Activated CD8-positive, alpha-beta memory T cell treated with anti-CD3 and anti-CD28 coated beads, Interleukin-2, amount 50 U/mL, for 24 hours (primary cell): ENCODE measurements around the gene OCEL1.

Experiments
- DNase-seq: peaks from one replicate; pipeline ENCODE4 v3.0.0-alpha.2; 2020; ENCODE audit errors: extremely low read depth

Gene OCEL1

DNA sequence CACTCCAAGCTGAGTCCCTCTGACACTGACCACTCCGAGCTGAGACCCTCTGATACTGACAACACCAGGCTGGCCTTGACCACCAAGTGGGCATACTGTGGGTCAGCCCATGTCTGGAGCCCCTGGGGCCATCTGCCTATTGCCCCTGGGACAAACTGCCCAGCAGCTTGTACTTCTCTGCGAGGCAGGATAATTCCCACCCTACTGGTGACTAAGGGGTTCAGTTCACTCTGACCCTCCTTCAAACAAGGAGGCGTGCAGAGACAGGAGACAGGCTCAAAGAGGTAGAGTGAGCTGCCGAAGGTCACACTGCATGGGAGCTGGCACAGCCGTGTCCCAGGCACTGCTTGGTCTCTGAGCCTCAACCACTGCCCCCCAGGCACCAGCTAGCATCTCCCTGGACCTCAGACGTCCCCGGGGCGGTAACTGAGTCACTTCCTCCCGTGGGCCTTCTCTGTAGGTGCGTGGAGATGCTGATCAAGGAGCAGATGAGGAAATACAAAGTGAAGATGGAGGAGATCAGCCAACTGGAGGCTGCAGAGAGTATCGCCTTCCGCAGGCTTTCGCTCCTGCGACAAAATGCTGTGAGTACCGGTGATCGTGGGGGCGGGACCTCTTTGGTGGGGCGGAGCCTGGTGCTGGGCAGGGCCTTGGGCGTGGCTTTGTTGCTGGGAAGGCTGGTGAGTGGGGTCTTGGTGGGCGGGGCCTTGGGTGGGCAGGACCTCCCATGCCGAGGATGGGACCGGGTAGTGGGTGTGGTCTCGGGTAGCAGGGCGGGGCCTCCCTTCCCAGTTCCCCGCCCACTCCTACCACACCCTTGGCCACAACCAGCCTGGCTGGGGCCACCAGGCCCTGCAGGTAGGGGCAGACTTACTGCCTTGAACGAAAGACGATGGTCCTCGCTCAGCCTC, 16.6 kb upstream of the OCEL1 start:
- no peak for DNase-seq

DNA sequence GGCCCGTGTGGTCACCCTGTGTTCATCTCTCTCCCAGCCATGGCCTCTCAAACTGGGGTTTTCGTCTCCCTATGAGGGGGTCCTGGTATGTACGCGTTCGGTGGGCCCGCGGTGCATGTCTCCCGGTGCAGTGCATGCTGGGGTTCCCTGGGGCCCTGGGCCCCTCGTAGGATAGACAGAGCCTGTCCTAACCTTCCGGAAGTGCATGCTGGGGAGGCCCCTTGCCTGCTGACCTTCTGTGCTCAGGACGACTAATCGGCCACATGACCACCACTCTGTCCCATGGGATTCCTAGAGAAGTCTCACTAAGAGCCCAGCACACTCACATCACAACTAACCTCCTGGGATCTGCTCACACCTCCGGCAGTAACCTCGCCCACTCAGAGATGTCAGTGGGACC, 15.7 kb upstream of the OCEL1 start:
- no peak for DNase-seq

DNA sequence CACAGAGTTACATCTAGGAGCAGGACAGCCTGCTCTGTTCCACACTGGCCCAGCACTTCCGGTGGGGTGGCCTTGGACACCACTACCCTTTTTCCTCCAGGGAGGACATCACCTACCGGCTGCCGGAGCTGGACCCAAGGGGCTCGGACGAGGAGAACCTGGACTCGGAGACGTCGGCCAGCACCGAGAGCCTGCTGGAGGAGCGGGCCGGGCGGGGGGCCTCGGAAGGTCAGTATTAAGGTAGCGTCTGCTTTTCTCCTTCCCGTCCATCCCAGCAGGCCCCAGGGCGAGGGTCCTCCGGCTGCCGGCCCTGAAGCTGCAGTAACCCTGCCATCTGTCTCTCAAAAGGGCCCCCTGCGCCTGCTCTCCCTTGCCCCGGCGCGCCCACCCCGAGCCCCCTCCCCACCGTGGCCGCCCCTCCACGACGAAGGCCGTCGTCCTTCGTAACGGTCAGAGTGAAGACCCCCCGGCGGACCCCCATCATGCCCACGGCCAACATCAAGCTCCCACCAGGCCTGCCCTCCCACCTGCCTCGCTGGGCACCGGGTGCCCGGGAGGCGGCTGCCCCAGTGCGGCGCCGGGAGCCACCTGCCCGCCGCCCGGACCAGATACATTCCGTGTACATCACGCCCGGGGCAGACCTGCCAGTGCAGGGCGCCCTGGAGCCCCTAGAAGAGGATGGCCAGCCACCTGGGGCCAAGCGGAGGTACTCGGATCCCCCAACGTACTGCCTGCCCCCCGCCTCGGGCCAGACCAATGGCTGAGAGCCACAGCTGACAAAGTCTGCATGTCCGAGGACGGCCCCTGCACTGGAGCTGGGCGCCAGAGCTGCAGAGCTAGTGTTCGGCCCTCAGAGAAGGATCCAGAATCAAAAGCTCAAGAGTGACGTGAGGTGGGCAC, 14.2 kb upstream of the OCEL1 start:
- no peak for DNase-seq

DNA sequence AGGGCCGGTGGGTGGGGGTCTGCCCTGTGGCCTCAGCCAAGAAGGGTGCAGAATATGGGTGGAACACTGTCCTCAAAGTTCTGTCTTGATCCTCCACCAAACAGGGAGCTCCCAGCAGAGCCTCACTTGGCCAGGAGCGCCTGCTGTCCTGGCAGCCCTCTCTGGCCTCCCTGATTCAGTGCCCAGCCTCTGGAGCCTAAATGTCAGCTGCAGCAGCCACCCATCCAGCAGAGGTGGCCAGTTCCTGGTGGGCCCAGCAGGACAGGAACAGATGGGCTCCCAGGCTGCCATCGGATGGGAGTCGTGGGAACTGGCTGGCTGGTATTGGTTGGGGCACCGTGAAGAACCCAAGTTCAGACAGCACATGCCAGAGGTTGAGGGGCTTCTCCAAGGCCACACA, 12.7 kb upstream of the OCEL1 start:
- no peak for DNase-seq

DNA sequence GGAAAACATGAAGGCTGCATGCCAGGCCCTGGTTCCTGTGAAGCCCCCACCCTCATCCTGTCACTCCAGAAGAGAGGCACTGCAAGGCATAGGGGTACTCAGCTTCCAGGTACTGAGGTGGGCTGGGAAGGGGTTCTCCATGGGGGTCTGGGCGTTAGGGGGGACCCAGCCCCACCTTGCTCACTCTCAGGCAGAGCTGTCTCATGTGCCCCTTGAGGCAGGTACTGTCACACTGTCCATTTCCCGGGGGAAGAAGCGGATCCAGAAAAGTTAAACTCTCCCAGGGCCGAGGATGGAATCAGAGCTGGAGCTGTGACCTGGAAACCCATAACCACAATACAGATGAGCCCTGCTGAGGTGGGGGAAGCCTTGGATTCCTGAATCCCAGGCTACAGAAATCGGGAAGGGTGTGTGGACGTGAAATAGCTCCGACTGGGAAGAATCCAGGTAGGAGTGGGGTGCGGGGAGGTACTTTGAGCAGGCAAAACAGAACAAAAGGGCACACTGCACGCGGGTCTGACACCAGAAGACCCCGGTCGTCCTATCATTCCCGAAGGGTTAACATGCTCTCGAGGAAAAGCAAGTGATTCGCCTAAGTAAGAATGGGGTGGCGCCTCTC, 11.4 kb upstream of the OCEL1 start:
- no peak for DNase-seq

- peak; percentile 72 for DNase-seq
Measured at GRCh38 chr19:17215127-17215971, 10.7 kb upstream of the OCEL1 start, which contains the start of gene USE1. TSS of gene USE1 (plus strand) at chr19:17215357. CDS start at chr19:17215406, 49 bp downstream.

GRCh38 chr19:17216058-17216670, 9.9 kb upstream of the OCEL1 start:
- DNase-seq = no peak

DNA sequence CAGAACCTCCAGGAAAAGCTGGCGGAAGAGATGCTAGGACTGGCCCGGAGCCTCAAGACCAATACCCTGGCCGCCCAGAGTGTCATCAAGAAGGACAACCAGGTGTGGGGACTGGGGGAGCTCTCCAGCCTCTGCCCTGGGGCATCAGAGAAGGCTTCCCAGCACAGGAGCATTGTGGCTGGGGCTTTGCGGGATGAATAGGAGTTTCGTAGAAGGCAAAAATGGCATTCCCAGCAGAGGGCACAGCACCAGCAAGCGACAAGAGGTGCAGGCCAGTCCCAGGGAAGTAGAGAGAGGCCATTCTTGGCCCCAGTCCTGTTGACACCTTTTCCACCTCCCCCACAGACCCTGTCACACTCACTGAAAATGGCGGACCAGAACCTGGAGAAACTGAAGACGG, 6.7 kb upstream of the OCEL1 start:
- DNase-seq = no peak

GRCh38 chr19:17220207-17220758, 5.7 kb upstream of the OCEL1 start:
- DNase-seq = no peak

DNA sequence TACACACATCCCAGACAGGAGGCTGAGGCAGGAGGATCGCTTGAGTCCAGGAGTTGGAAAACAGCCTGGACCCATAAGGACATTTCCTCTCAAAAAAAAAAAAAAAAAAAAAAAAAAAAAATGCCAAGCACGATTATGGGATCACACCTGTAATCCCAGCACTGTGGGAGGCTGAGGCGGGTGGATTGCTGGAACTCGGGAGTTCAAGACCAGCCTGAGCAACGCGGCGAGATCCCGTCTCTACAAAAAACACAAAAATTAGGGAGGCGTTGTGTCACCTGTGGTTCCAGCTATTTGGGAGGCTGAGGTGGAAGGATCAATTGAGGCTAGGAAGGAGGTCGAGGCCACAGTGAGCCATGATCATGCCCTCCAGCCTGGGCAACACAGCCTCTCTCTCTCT, 973 bp upstream of the OCEL1 start:
- no peak for DNase-seq

DNA sequence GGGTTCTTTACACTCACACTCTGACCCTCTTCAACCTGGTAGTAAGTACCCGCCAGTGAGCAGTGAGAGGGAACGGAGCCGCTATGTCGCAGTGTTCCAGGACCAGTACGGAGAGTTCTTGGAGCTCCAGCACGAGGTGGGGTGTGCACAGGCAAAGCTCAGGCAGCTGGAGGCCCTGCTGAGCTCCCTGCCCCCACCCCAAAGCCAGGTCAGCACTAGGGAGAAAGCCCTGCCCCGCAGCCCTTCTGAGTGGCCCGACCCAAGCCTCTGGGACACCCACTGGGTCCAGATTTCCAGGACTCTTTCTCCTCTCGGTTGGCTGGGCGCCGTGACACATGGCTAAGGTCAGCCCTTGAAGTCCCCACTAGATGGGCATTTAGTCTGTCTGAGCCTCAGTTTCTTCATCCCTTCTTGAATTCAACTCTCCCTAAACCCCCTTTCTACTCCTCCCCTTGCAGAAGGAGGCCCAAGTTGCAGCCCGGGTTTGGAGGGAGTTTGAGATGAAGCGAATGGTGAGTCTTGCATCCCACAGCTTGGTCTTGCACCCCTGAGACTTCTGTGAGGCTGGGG, 1.9 kb downstream of the OCEL1 start:
- no peak for DNase-seq

- DNase-seq = no peak
Measured at GRCh38 chr19:17229890-17230289, 3.9 kb downstream of the OCEL1 start.

GRCh38 chr19:17232258-17232657, 6.2 kb downstream of the OCEL1 start:
- no peak for DNase-seq

- DNase-seq = no peak
Measured at GRCh38 chr19:17234911-17235299, 8.9 kb downstream of the OCEL1 start.

DNA sequence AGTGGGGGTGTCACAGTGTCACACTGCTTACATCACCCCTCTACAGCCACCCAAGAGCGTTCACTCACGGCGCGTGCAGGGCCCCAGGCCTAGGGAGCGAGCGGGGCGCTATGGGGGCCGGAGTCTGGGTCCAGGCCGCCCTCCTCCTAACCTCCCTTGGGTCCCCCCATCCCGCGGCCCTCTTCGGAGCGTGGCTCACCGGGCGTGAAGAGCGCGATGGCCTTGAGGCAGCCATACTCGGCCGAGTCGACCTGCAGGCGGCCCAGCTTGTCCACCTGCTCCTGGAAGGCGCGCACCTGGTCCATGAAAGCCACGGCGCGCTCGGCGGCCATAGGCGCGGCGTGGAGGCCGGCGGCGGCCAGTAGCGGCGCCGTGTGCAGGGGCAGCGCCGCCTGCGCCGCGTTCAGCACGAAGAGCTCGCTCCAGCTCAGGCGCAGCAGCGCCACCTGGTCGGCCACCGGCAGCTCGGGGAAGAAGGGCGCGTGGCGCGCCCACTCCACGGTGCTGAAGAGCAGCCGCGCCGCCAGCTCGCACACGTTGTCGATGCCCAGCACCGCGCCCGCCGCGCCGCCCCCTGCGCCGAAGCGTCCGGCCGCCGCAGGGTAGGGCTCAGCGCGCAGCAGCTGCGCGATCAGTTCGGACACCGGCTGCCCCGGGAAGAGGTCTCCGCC, 9.4 kb downstream of the OCEL1 start:
- DNase-seq = no peak

- no peak for DNase-seq
Measured at GRCh38 chr19:17235971-17236777, 10.1 kb downstream of the OCEL1 start.

- DNase-seq = no peak
Measured at GRCh38 chr19:17236811-17237543, 11.0 kb downstream of the OCEL1 start.
